Stromal cell of bone marrow (primary cell): ENCODE measurements around the gene LRCH4.

Source experiments
- DNase-seq: peaks from one replicate; pipeline ENCODE4 v3.0.0-alpha.2; 2012; ENCODE audit warnings: low read depth

The LRCH4 gene

GRCh38 chr7:100604976-100605911 lies 19.3 kb upstream of the LRCH4 start:
- no peak for DNase-seq

- no peak for DNase-seq
Measured at GRCh38 chr7:100604028-100604975, 18.4 kb upstream of the LRCH4 start.

GRCh38 chr7:100603726-100604027 lies 17.7 kb upstream of the LRCH4 start:
- DNase-seq, result no peak

DNA sequence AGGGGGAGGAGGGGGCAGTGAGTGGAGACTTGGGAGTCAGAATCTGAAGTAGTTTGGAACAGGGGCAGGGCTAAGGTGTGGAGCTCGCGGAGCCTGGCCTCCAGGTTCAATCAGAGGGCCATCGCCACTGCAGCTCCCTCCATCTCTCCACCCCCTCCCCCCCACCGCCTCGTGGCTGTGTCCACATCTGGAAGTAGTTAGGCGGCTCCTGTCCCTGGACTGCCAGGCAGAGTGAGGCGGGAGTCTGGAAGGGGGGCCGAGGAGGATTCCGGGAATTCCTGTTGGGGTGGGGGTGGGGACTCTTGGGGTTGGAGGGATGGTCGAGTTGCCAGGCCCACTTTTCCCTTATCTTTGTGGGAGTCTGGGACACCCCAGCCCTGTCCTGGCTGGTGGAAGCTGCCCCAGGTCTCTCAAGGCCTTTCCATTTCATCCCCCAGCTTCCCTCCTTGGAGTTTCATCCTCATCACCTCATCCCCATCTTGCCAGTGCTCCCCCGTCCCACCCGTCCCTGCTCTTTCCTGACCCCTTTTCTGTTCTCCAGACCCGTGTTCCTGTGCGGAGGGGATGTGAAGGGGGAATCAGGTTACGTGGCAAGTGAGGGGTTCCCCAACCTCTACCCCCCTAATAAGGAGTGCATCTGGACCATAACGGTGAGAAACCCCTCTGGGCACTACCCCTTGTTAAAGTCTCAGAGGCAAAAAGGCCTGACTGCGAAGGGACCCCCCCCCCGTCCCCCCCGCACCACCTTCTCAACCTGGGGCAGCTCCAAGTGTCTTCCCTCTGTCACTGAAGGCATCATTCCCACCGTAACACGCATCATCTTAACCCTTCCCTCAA lies 17.2 kb upstream of the LRCH4 start:
- peak; percentile 74 for DNase-seq

- DNase-seq, result no peak
Measured at GRCh38 chr7:100600730-100601038, 14.8 kb upstream of the LRCH4 start.

- no peak for DNase-seq
Measured at GRCh38 chr7:100599911-100600729, 14.2 kb upstream of the LRCH4 start.

DNA sequence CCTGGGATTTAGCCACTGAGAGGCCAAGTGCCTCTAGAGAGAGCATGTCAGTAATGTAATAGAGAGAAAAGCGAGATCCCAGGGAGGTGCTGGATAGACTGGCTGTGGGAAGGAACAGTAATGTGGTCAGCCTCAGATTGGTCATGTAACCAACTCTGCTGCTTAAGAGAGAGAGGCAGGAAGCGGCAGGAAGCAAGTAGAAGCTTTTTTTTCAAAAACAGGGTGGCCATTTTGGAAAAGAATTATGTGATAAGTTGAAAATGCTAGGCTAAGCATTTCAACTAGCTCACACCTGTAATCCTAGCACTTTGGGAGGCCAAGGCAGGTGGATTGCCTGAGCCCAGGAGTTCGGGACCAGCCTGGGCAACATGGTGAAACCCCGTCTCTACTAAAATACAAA lies 12.5 kb upstream of the LRCH4 start:
- peak; percentile 57 for DNase-seq

- DNase-seq, result no peak
Measured at GRCh38 chr7:100595188-100595587, 9.3 kb upstream of the LRCH4 start.

DNA sequence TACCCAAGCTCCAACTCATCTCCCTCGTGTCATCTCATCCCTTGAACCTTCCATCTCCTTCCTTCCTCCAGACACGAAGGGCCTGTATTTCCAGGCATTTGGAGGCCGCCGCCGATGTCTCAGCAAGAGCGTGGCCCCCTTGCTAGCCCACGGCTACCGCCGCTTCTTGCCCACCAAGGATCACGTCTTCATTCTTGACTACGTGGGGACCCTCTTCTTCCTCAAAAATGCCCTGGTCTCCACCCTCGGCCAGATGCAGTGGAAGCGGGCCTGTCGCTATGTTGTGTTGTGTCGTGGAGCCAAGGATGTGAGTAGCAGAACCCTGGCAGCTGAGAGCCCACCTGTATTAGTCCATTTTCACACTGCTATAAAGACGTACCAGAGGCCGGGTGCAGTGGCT lies 5.7 kb upstream of the LRCH4 start:
- no peak for DNase-seq

DNA sequence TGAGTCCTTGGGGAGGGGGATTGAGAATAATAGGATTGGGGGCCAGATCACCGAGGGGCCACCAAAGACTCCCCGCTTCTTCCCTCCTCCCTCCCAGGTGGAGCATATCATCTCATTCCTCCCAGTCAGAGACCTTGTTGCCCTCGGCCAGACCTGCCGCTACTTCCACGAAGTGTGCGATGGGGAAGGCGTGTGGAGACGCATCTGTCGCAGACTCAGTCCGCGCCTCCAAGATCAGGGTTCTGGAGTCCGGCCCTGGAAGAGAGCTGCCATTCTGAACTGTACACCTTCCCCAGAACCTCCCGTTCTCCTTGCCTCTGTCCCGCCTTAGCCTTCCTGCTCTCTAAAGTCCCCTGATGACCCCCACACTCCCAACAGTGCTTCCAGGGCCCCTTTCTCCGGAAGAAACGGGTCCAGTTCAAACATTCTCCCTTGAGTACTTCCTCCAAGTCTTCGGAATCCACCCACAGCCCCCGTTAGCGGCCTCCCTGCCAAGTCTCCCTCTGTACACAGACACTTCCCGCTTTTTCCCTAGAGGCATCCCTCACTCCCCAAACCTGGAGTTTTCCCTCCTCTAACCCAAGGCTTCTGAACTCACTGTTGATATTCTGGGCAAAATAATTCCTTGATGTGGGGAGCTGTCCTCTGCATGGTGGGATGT lies 4.3 kb upstream of the LRCH4 start:
- DNase-seq, result no peak

- DNase-seq, result no peak
Measured at GRCh38 chr7:100589341-100589947, 3.5 kb upstream of the LRCH4 start.

GRCh38 chr7:100588438-100588837 lies 2.5 kb upstream of the LRCH4 start:
- no peak for DNase-seq

GRCh38 chr7:100586266-100587025 lies 517 bp upstream of the LRCH4 start, which contains the start of gene FBXO24:
FBXO24 (plus strand) TSS chr7:100586328; CDS start chr7:100586626, 298 bp downstream.
- peak; percentile 100 for DNase-seq

GRCh38 chr7:100584683-100585510 lies 1.0 kb downstream of the LRCH4 start:
- DNase-seq, result no peak

GRCh38 chr7:100584054-100584682 lies 1.8 kb downstream of the LRCH4 start:
- no peak for DNase-seq

- DNase-seq, result no peak
Measured at GRCh38 chr7:100583132-100584053, 2.5 kb downstream of the LRCH4 start.

DNA sequence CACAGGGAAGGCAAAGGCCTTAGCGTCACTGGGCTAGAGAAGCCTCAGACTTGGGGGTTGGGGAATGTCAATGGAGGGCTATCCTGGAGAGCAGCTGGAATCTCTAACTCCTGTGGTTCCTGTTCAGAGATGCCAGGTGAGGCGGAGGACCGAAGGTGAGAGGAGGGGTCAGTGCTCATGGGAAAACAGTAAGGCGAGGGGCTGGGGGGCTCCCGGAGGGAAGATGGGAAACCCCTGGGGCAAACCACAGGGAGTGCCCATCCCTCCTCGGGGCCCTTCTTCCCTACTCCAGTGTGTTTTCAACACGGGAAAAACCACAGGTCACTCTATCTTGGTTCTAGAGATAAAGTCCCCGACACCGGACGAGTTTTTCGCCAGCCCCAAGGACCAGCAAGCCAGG lies 3.3 kb downstream of the LRCH4 start:
- no peak for DNase-seq
